ENCODE measurements around the gene COTL1. TPM values are rescaled to one million over a fixed set of nuclear protein-coding genes. Genes with fewer than 3 reads are reported as not detected.

Gene COTL1
- total RNA-seq, 1 donor from 2014 or later, result 87.2 TPM

- FAIRE-seq (no peak), DNase-seq (ENCODE audit: low spot score in 2 of 2) (no peak)
These were observed 100.5 kb downstream of the COTL1 start for GRCh38 chr16:84517366-84517765.

Other genes starting within 250 kb of the COTL1 start
- gene ATP2C2, start 249.5 kb downstream of the COTL1 start, total RNA-seq, result 6.1 TPM
- 8.2 TPM for gene MEAK7, start 113.4 kb downstream of the COTL1 start, total RNA-seq
- 60.3 TPM for gene KLHL36, start 30.4 kb upstream of the COTL1 start, total RNA-seq
- 53.8 TPM for gene USP10, start 81.9 kb upstream of the COTL1 start, total RNA-seq
- gene CRISPLD2, start 201.9 kb upstream of the COTL1 start, total RNA-seq, result 3.3 TPM

Data from frontal cortex (tissue), 4 donors.